Stimulated activated CD8-positive, alpha-beta memory T cell treated with anti-CD3 and anti-CD28 coated beads, Interleukin-7, amount 100 ng/mL, for 4 hours (primary cell): Measurements from ENCODE around the gene CACNA1F.

ENCODE experiments used
- DNase-seq, 2 donors: peaks; one replicate each; pipeline ENCODE4 v3.0.0-alpha.2; 2020; ENCODE audit warnings: low read depth in 2 of 2

The CACNA1F gene

GRCh38 chrX:49155243-49155899 is 77.8 kb downstream of the CACNA1F start:
- DNase-seq: no peak
